GM19395 (cell line): ENCODE data around the gene PDPK1.
"Not testable (repeated sequence)": the region's sequence is repeated elsewhere in the genome, so short reads cannot be mapped to it uniquely, and the experiment has no call there.

Source experiments
- ATAC-seq: cut with Tn5 transposase; IDR thresholded peaks from one replicate; pipeline ENCODE4 v1.9.1; 2021; ENCODE audit warnings: mild to moderate bottlenecking, moderate library complexity; ENCODE audit not compliant: unreplicated experiment

PDPK1 gene

GRCh38 chr16:2609827-2610470, 72.1 kb downstream of the PDPK1 start:
- ATAC-seq: no peak

- ATAC-seq: no peak
These were observed 73.1 kb downstream of the PDPK1 start for GRCh38 chr16:2610781-2611498.

- no peak for ATAC-seq
These were observed 73.7 kb downstream of the PDPK1 start for GRCh38 chr16:2611499-2611862.

- not testable (repeated sequence) for ATAC-seq
These were observed 74.1 kb downstream of the PDPK1 start for GRCh38 chr16:2611877-2612276.

- not testable (repeated sequence) for ATAC-seq
These were observed 75.4 kb downstream of the PDPK1 start for GRCh38 chr16:2613251-2613650.

- ATAC-seq: no peak
These were observed 77.0 kb downstream of the PDPK1 start for GRCh38 chr16:2614761-2615191.

- not testable (repeated sequence) for ATAC-seq
These were observed 81.1 kb downstream of the PDPK1 start for GRCh38 chr16:2618964-2619363.

GRCh38 chr16:2619628-2620027, 81.8 kb downstream of the PDPK1 start:
- not testable (repeated sequence) for ATAC-seq

- ATAC-seq: not testable (repeated sequence)
These were observed 83.0 kb downstream of the PDPK1 start for GRCh38 chr16:2620870-2621269.

- ATAC-seq: not testable (repeated sequence)
These were observed 83.6 kb downstream of the PDPK1 start for GRCh38 chr16:2621395-2621794.

- ATAC-seq: not testable (repeated sequence)
These were observed 89.3 kb downstream of the PDPK1 start for GRCh38 chr16:2627075-2627474.

- not testable (repeated sequence) for ATAC-seq
These were observed 93.4 kb downstream of the PDPK1 start for GRCh38 chr16:2631203-2631602.

- not testable (repeated sequence) for ATAC-seq
These were observed 94.5 kb downstream of the PDPK1 start for GRCh38 chr16:2632291-2632690.

- not testable (repeated sequence) for ATAC-seq
These were observed 101.4 kb downstream of the PDPK1 start for GRCh38 chr16:2639071-2639721.

- not testable (repeated sequence) for ATAC-seq
These were observed 101.9 kb downstream of the PDPK1 start for GRCh38 chr16:2639722-2640072.

- not testable (repeated sequence) for ATAC-seq
These were observed 104.7 kb downstream of the PDPK1 start for GRCh38 chr16:2642561-2642960.

- not testable (repeated sequence) for ATAC-seq
These were observed 107.1 kb downstream of the PDPK1 start for GRCh38 chr16:2644754-2645453.

GRCh38 chr16:2651268-2651871, 113.5 kb downstream of the PDPK1 start:
- ATAC-seq: not testable (repeated sequence)
